GM13977 (cell line): ENCODE data around the gene BRCA2.

Source experiments
- DNase-seq: peaks from one replicate; pipeline ENCODE4 v3.0.0; 2012; ENCODE audit warnings: low spot score
- in situ Hi-C: fragments of 300-500 bp; cut with MboI; formaldehyde crosslinking; loops from one replicate; pipeline ENCODE4 v1.12.0; 2022; ENCODE audit warnings: low sequenced_read_pairs, low pct_unique_long_range_greater_than_20kb, mixed read lengths, inconsistent platforms; ENCODE audit not compliant: unreplicated experiment
- TF ChIP-seq, protein P1 (sequence below): IDR thresholded peaks from 2 replicates; pipeline ENCODE4 v1.5.1; 2012; ENCODE audit warnings: mild to moderate bottlenecking, control low read depth; ENCODE audit not compliant: insufficient read depth; ENCODE audit errors: extremely low read depth, missing control alignments

Gene BRCA2

DNA sequence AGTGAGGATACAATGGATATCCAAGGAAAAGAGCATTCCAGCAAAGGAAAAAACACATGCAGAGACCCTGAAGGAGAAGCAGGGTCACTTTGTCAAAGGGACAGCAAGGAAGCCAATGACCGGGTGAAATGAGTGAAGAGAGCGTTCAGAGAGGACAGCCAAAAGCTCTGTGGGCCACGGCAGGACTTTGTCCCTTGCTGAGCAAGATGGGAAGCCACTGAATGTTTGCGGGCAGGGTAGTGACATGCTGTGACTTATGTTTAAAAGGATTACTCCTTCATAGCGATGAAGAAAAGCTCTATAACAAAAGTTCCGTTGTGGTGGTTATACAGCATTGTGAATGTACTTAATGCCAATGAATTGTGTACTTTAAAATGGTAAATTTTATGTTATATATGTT is 16.6 kb upstream of the BRCA2 start:
- DNase-seq: no peak
- TF ChIP-seq, protein P1, sequence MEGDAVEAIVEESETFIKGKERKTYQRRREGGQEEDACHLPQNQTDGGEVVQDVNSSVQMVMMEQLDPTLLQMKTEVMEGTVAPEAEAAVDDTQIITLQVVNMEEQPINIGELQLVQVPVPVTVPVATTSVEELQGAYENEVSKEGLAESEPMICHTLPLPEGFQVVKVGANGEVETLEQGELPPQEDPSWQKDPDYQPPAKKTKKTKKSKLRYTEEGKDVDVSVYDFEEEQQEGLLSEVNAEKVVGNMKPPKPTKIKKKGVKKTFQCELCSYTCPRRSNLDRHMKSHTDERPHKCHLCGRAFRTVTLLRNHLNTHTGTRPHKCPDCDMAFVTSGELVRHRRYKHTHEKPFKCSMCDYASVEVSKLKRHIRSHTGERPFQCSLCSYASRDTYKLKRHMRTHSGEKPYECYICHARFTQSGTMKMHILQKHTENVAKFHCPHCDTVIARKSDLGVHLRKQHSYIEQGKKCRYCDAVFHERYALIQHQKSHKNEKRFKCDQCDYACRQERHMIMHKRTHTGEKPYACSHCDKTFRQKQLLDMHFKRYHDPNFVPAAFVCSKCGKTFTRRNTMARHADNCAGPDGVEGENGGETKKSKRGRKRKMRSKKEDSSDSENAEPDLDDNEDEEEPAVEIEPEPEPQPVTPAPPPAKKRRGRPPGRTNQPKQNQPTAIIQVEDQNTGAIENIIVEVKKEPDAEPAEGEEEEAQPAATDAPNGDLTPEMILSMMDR: no peak
- in situ Hi-C loops: no loop called here

DNA sequence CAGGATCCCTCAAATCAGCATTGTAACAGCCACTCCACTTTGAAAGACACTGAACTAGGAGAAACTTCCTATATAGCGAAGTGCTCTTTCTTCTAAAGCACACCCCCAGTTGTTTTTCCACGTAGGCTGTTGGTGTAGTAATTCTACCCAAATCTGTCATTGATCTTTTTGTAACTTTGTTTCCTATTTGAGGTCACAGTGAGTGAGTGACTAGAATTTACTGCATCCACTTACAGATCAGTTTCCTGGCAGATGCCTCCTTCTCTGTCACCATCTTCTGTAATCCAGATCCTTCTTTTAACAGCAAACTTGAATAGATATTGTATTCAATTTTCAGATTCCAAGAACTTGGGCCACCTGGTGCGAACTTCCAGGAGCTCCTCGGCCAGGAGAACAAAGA is 15.4 kb upstream of the BRCA2 start:
- TF ChIP-seq, protein P1: no peak
- in situ Hi-C loops: loop anchor here (25.0 kb wide), 1 partner anchor 388 kb away; no protein-coding TSS in a partner anchor
- DNase-seq: no peak

DNA sequence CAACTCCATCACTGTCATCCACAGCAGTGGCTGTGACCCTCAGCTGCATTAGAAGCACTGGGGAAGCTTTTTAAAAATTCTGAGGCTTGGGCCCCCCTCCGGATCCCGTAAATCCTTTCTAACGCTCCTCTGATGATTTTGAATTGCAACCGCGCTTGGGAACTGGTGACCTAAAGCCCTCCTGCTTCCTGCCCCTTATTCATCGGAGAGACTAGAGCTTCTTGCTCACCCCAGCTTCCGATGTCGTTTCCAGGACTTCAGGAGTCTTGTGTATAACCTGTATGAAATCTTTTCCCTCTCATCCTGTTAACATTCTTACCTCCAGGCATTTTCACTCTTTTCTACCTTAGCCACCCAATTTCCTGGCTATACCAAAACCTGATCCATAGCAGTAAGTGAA is 14.9 kb upstream of the BRCA2 start:
- TF ChIP-seq, protein P1: no peak
- no peak for DNase-seq
- in situ Hi-C loops: loop anchor here (25.0 kb wide), 1 partner anchor 388 kb away; no protein-coding TSS in a partner anchor

DNA sequence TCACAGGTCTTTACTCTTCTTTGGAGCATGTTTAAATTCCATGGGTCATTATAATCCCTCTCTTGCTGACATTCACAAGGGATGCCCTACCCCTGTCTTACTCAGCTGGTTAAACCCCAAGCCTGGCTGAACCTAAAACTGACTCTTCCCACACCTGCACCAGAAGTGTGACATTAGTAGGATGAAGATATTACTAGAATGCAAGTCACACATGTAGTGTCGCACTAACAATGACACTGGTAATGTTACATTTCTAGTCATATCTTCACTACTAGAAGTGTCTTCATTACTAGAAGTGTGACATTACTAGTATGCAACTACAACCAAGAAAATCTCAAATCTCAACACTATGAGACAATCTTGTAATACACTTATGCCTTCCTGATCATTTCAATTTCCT is 14.4 kb upstream of the BRCA2 start:
- TF ChIP-seq, protein P1: no peak
- in situ Hi-C loops: loop anchor here (25.0 kb wide), 1 partner anchor 389 kb away; no protein-coding TSS in a partner anchor
- DNase-seq: no peak

DNA sequence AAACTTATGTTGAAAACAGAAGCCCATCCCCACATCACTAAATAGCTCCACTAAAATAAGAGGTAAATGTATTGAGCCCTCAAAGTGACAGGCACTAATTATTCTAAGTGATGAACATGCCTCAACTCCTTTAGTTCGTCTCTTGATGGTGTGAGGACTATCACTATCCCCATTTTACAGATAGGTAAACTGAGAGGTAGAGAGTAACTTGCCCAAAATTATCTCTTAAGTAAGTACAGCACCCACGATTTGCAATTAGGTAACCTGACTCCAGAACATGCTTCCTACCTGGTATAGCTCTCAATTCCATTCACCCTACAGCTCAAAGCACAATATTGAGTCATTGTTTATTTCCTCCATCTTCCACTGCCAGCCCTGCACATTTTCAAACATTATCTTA is 12.8 kb upstream of the BRCA2 start:
- TF ChIP-seq, protein P1: no peak
- DNase-seq: no peak
- in situ Hi-C loops: loop anchor here (25.0 kb wide), 1 partner anchor 390 kb away; no protein-coding TSS in a partner anchor

DNA sequence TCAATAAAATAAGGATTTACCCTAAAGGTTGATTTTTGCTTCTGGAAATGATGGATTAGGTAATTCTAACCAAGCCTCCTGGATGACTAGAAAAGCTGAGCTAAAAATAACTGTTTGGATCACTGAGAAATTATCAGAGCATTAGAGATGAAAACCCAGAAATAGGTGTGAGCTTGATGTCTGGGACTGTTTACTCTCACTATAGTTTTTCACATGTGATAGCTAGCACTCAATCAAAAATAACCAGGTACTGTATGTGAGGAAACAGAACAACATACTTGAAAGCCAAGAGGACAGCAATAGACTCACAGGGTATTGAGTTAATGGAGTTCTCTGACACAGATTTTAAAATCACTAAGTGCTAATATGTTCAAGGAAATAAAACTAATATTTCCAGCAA is 9.7 kb upstream of the BRCA2 start:
- DNase-seq: no peak
- in situ Hi-C loops: loop anchor here (25.0 kb wide), 1 partner anchor 393 kb away; no protein-coding TSS in a partner anchor
- TF ChIP-seq, protein P1: no peak
